Heart left ventricle (tissue), 13 donors: ENCODE data around the gene NCKAP5L.

Experiments used
- CTCF ChIP-seq, 12 donors: fragments of 200-600 bp; sonication (generic) in 4 of 12; IDR thresholded peaks; one replicate each; pipeline versions ENCODE4 v1.5.0 to v1.8.0; 2018 to 2022; ENCODE audit warnings: antibody characterized with exemption in 12 of 12, mild to moderate bottlenecking in 5 of 12
- POLR2A ChIP-seq, 2 donors: fragments of 450-650 bp; IDR thresholded peaks; one replicate each; pipeline ENCODE4 v1.6.1; 2017; ENCODE audit warnings: antibody characterized with exemption in 2 of 2, mild to moderate bottlenecking in 2 of 2, moderate library complexity in 2 of 2
- donor health status: ischemic (EF 13 %, LVEDD 7.1; RV severe dilation, severe dysfunction).
- donor health status: DM: no; HTN: yes; CAD: no.
- donor health status: DM: no; HTN: no; CAD: no.
- donor health status: ischemic (EF 25% LVEDD 6.9; RV normal size, moderate dysfunction).
- donor health status: ischemic (EF 25% LVEDD 5.7; RV mildly dilated, moderate dysfunction).
- donor health status: ischemic (EF 35%, LVEDD 5.7; RV mildly dilated, moderate dysfunction).
- donor health status: nonischemic (EF 11% LVEDD 7.7; RV severe dilation, severe dysfunction).
- donor health status: DM: yes; HTN: yes; CAD: no.
- donor health status: PGD.
- donor health status: ischemic (EF 29% LVEDD 5.4; RV normal size, mild dysfunction).
- donor health status: nonischemic (EF 23%, LVEDD 6.1; RV moderate dilation, normal function).

DNA sequence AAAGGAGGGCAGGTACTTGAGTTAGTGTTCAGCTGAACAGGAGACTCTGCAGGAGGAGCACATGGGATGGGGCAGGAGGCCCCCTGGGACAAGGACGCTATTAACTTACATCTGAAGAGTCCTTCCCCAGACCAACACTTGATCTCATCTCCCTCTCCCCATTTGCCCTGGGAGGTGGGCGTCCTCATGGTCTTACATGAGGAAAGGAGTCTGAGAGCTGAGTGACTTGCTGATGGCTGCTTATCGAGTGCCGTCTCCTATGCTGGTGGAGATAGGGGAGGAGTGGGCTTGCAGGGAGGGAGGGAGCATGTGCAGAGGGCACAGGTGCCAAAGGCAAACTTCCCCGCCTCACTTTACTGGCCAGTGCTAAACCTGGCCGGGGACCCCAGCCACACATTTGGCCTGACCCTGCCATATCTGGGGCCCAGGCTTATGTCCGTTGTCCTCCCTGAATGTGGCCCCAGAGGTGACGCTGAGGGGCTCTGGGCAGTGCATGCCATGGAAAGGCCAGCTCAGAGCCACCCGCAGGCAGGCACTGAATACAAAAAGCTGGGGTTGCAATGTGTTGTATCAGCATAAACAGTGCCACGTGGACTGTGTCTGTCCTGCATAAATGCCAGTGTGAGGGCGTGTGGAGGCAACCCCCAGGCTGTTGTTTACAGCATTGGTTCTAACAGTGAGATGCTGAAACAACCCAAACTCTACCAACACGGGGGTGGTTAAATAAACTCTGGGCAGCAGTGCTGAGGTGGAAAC is 46.1 kb upstream of the NCKAP5L start:
- TF ChIP-seq CTCF (IDR thresholded peaks at IDR 0.05) = no peak
- no peak for TF ChIP-seq POLR2A (IDR thresholded peaks at IDR 0.05)
